Thyroid gland (tissue), 4 donors: ENCODE results near the gene SKOR2.

Experiments used
- POLR2A ChIP-seq, 2 donors: fragments of 450-650 bp; IDR thresholded peaks; one replicate each; pipeline ENCODE4 v1.6.1; 2017; ENCODE audit warnings: antibody characterized with exemption in 2 of 2, mild to moderate bottlenecking in 2 of 2, moderate library complexity in 1 of 2
- TF ChIP-seq, protein P1 (sequence below), 6 experiments: fragments of 200-600 bp in 3 of 6; fragments of 450-650 bp in 3 of 6; sonication (generic) in 3 of 6; IDR thresholded peaks; one replicate each; pipeline ENCODE4 v1.5.1; 2016 to 2019; ENCODE audit warnings: antibody characterized with exemption in 6 of 6, mild to moderate bottlenecking in 2 of 6, inconsistent platforms in 1 of 6, moderate library complexity in 1 of 6

DNA sequence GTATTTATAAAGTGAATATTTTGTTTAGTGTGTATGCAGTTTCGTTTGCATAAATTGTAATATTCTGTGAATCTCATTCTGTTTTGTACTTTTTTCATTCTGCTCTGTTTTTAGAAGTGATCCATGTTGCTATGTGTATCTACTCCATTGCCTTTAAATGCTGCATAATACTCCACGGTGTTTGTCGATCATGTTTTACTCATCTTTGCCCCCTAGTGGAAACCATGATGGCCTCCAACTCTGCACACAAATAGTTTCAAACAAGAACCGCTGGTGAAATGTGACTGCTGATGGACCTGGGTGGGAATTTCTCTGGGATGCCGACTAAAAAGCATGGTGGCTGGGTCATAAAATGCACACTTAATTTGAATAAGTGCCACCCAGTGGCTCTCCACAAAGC is 32.0 kb upstream of the SKOR2 start:
- TF ChIP-seq, protein P1, sequence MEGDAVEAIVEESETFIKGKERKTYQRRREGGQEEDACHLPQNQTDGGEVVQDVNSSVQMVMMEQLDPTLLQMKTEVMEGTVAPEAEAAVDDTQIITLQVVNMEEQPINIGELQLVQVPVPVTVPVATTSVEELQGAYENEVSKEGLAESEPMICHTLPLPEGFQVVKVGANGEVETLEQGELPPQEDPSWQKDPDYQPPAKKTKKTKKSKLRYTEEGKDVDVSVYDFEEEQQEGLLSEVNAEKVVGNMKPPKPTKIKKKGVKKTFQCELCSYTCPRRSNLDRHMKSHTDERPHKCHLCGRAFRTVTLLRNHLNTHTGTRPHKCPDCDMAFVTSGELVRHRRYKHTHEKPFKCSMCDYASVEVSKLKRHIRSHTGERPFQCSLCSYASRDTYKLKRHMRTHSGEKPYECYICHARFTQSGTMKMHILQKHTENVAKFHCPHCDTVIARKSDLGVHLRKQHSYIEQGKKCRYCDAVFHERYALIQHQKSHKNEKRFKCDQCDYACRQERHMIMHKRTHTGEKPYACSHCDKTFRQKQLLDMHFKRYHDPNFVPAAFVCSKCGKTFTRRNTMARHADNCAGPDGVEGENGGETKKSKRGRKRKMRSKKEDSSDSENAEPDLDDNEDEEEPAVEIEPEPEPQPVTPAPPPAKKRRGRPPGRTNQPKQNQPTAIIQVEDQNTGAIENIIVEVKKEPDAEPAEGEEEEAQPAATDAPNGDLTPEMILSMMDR (IDR thresholded peaks at IDR 0.05): peak in 1 of 6 experiments; percentile 31
- no peak for TF ChIP-seq POLR2A (IDR thresholded peaks at IDR 0.05)
